Limb (tissue), 2 donors: Measurements from ENCODE around the gene SPEG.

Source experiments
- DNase-seq, 2 donors: peaks; one replicate each; pipeline ENCODE4 v3.0.0-alpha.2; 2016; ENCODE audit errors: extremely low spot score in 2 of 2

Gene SPEG

DNA sequence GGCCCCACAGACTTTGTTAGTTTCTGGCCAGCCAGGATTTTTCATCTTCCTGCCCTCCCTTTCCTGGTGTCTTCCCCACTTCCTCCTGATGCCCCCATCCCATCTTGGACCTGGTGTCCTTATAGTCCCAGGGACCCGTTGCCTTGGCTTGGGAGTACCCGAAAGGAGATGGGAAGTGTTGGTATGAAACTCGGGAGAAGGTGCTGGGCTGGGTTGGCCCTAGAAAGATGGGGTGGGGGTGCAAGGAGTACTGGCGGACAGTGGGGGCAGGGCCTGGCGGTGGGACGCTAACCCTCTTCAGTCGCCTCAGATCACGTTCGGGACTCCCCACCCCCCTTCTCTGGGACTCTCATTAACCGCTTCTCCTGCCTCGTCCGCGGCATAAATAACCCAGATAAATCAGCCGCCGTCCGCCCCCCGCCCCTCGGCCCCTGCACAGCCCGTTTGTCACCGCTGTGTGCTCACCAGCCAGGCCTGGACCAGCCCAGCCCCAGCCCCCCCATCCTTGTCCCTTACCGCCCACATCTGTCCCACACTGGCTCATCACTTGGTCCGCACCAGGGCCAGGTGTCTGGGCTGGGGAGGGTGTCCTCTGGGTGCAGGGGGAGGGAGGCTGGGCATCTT is 76.0 kb downstream of the SPEG start:
- no peak for DNase-seq

DNA sequence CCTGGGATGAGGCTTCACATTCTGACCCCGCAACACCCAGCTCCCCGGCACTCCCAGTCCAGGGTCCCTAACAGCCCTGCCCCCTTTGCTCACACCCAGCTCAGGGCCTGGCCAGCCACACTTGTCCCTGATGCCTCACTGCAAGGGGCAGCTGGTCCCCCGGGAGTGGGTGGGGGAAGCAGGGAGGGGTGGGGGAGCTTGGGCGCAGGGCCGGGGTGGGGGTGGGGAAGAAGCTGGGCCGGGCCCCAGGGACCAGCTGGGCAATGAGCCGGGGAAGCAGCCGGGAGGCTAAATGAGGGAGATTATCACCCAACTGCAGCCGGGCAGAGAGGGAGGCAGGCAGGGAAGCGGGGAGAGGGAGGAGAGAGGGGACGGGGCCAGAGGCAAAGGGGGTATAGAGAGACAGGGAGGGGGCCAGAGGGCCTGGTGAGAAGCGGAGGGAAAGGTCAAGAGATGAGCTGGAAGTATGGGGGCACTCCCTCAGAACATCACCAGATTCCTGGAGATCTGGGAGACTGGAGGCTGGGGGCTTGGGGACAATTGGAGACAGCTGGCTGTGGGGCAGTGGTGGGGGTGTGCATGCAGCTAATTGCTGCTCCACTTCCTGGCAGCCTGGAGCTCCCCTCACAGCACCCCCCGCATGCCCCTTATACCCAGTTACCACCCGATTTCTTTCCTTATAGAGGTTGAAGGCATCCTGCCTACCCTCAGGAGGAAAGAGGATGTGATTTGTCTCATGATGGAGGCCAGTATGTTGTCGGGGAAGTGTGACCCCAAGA is 77.1 kb downstream of the SPEG start:
- DNase-seq = peak in 1 of 2 donors; percentile 72

- DNase-seq = no peak
These were observed 78.0 kb downstream of the SPEG start for GRCh38 chr2:219512524-219513216.

DNA sequence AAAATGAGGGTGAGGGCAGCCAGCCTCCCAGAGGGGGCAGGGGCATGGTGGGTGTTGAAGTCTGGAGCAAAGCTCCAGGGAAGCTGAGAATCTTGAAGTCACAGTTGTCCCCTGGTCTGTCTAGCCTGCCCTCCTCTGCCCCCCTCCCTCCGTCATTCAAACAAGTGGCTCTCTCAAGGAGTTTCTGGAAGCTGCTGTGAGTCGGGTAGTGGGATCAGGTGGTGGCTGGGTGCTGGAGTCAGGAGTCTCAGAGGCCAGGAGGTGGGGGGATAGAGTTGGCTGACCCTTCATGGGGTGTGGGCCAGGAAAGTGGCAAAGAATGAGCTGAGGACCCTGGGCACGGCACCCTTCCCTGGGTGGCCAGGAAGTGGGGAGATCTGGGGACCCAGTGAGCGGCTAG is 79.1 kb downstream of the SPEG start:
- DNase-seq = no peak

DNA sequence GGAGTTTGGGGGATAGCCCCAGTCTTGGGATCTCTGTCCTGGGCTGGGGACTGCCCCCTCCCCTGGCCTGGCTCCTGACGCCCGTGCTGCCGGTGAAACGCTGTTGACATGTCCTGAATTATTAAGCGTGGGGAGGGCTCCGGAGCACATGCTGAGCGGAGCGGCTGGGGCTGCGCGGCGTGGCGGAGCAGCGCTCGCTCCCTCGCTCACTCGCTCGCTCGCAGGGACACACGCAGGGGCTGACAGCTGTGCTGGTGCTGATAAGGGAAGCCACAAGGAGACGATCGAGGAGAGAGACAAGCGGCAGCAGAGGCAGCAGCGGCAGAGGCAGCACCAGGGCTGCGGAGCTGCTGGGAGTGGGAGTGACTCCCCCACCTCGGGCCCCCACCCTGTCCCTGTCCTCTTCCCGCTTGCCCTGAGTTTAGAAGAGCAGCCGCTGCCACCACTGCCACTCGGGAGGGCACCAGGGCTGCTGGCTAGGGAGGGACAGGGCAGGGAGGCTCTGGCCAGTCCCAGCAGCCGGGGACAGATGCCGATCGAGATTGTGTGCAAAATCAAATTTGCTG is 79.6 kb downstream of the SPEG start, which contains the start of gene ASIC4:
ASIC4 (plus strand) TSS at position 287 of the 566 bp plus-strand sequence; CDS start at position 530, 243 bp downstream.
- DNase-seq = no peak

GRCh38 chr2:219514836-219515235 is 80.2 kb downstream of the SPEG start:
- no peak for DNase-seq

DNA sequence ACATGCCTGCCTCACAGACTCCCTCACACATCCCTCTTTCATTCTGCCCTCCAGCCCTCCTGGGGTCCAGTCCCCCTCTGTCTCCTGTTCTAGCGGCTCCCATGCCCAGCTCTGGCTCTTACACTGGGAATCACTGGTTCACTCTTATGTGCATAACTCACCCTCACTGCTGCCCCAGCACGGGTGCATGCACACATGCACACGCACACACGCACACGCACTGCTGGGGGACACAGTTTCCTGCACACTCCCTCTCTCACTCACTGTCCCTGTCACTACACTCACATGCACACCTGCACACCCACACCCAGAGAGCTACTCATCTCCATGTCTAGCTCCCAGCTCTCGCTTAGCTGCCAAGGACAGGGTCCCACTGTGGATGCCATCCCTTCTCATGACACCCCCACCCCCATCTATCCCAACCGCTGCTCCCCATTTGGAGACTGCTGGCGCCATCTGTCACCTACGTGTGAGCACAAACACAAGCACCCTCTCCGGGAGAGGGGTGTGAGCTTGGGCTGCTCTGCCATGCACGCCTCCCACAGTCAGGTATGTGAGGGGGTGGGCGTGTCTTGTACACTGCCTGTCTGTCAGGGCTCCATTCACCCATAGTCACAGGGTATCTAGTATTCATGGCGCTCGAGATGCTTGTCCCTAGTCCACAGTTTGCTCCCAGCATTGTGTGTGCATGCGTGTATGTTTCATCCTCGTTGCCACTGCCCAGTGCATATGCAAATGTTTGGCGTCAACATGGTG is 81.4 kb downstream of the SPEG start:
- no peak for DNase-seq

DNA sequence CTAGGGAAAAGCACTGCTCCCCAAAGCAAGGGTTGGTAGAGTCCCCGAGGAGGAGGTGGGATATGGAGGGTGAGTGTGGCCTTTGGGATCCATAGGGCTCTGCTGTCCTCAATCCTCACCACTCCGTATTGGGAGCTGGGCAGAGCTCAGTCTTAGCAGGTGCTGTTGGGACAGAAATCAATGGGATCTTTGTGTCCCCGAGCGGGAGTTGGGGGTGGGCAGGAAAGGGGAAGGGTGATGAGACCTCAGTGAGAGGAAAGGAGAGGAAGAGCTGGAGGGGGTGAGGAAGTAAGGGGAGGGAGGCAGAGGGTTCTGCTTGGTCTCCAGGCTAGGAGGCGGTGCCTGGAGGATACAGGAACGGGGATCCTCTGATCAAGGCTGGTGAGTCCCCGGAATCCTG is 82.2 kb downstream of the SPEG start:
- no peak for DNase-seq

DNA sequence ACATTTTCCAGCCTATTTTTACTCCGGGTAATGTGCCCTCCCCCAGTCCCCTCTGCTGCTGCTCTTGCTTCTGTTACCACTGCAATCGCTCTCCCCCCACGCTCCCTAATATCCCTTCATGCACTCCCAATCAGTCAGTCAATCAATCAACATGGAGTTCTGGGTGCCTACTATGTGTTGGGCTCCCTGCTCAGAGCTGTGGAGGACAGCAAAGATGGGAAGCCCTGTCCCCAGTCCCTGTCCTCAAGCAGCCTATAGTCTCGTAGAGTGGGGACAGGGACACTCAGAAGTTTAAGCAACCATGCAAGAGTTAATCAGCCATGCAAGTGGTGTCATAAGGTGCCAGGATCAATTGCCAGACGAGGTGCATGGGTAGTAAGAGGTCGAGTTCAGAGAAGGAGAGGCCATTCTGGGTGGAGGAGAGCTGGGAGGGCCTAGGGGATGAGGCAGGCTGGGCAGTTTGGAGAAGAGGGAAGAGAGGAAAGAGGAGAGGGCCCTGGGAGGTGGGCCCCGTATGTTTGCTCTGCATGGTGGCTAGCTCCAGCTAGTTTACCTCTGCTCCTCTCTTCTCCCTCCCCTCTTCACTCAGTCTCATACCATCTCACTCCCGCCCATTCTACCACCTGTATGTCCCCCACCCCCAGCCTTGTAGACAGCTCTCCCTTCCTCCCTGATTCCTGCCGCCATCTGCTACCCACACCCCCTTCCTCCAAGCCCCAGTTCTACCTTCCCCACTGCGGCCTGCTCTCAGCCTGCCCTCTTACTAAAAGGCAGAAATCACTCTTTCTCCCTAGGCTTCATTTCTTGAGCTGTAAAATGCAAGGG is 83.5 kb downstream of the SPEG start:
- no peak for DNase-seq

- no peak for DNase-seq
These were observed 84.9 kb downstream of the SPEG start for GRCh38 chr2:219519526-219519916.

DNA sequence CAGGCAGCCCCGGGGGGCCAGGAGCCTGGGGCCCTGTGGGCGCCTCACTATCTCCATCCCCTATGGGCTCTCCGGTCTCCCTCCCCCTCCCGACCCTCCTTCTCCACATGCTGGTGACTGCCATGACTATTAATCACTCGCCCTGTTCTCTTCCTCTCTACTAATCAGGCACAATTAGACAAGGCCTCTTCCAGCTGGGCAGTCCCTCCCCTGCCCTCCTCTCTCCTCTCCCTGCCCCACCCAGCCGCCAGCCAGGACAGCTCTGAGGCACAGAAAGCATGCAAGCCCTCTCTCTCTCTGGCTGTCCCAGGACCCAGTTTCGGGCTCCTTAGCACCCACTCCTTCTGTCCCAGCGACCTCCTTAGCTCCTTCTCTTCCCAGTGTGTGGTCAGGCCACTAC is 85.4 kb downstream of the SPEG start:
- DNase-seq = no peak

GRCh38 chr2:219521066-219521880 is 86.6 kb downstream of the SPEG start:
- DNase-seq = no peak

GRCh38 chr2:219522111-219523030 is 87.7 kb downstream of the SPEG start:
- DNase-seq = peak in 1 of 2 donors; percentile 74

DNA sequence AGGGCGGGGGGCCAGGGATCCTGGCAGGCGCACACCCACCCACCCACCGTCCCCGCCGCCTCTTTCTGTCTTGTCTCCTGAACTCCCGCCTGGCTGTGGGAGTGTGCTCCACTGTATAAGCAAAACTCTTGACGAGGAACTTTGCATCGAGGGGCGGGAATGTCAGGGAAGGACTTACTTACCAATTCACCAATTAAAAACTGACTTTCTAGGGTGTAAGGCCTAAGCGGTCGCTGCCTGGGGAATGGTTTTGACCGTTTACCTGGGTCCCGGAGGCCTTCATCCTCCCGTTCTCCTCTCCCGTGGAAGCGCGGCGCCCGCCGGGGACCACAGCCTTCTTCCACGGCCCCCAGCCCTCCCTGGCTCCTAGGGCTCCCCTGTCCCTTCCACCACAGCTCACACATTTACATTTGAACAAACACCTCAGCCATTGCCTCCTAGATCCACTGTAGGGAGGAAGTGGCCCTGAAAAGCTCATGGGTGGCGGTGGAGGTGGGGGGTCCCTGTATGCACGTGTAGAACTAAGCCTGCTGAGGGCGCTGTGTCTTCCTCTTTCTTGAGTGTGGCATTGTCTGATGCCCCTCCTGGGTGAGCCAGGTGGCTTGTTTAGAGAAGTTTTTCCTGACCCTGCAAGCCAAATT is 88.5 kb downstream of the SPEG start:
- DNase-seq = no peak

- DNase-seq = no peak
These were observed 90.2 kb downstream of the SPEG start for GRCh38 chr2:219524817-219525216.

GRCh38 chr2:219525533-219526232 is 91.0 kb downstream of the SPEG start:
- no peak for DNase-seq

GRCh38 chr2:219526320-219527075 is 91.9 kb downstream of the SPEG start:
- DNase-seq = no peak
